Measurements from ENCODE around the gene IRF3.

- TF ChIP-seq CTCF (optimal IDR thresholded peaks at IDR 0.05 in 1 of 3, IDR thresholded peaks at IDR 0.05 in 1 of 3, conservative IDR thresholded peaks at IDR 0.05 in 1 of 3; ENCODE audit: extremely low read depth in 1 of 3, insufficient read depth in 2 of 3, low read length in 3 of 3) (no peak), EZH2 (IDR thresholded peaks at IDR 0.05; ENCODE audit: low read length) (no peak)
Observed at GRCh38 chr19:49699364-49699763, 33.7 kb upstream of the IRF3 start.

Measured in keratinocyte (primary cell).